Smooth muscle cell (in vitro differentiated cells): ENCODE data around the gene MATCAP1. TPM values are rescaled to one million over a fixed set of nuclear protein-coding genes. Genes with fewer than 3 reads are reported as not detected.

Experiments
- DNase-seq: peaks from one replicate; lab custom pipeline; 2025; ENCODE audit not compliant: unreplicated experiment; lab: John Stamatoyannopoulos, UW
- H2AFZ ChIP-seq: fragments of 200-600 bp; sonication (generic); 2 replicates; pipeline ENCODE4 v1.6.0; 2016; ENCODE audit warnings: antibody characterized with exemption, low read depth, mild to moderate bottlenecking
- H3F3A ChIP-seq: fragments of 200-600 bp; sonication (generic); 2 replicates; pipeline ENCODE4 v1.6.0; 2017; ENCODE audit warnings: antibody characterized with exemption, low read depth
- H3K27ac ChIP-seq: fragments of 200-600 bp; sonication (generic); 2 replicates; pipeline ENCODE4 v1.5.1; 2016; ENCODE audit warnings: low read depth, mild to moderate bottlenecking
- H3K27me3 ChIP-seq: fragments of 200-600 bp; sonication (generic); 2 replicates; pipeline ENCODE4 v1.6.1; 2016; ENCODE audit warnings: low read depth, mild to moderate bottlenecking
- H3K36me3 ChIP-seq: fragments of 200-600 bp; sonication (generic); 2 replicates; pipeline ENCODE4 v1.5.1; 2016; ENCODE audit warnings: low read depth
- H3K4me1 ChIP-seq: fragments of 200-600 bp; sonication (generic); 2 replicates; pipeline ENCODE4 v1.5.1; 2016; ENCODE audit warnings: low read depth
- H3K4me2 ChIP-seq: fragments of 200-600 bp; sonication (generic); 2 replicates; pipeline ENCODE4 v1.6.0; 2016; ENCODE audit warnings: mild to moderate bottlenecking
- H3K4me3 ChIP-seq: fragments of 200-600 bp; sonication (generic); 2 replicates; pipeline ENCODE4 v1.5.1; 2016; ENCODE audit warnings: mild to moderate bottlenecking
- H3K79me2 ChIP-seq: fragments of 200-600 bp; sonication (generic); 2 replicates; pipeline ENCODE4 v1.6.0; 2016; ENCODE audit warnings: low read depth, mild to moderate bottlenecking
- H3K9ac ChIP-seq: fragments of 200-600 bp; sonication (generic); 2 replicates; pipeline ENCODE4 v1.6.0; 2016; ENCODE audit warnings: low read depth
- H3K9me3 ChIP-seq: fragments of 200-600 bp; sonication (generic); replicated peaks from 2 replicates; pipeline ENCODE4 v1.5.1; 2016; ENCODE audit warnings: low read depth
- H4K20me1 ChIP-seq: fragments of 200-600 bp; sonication (generic); 2 replicates; pipeline ENCODE4 v1.6.0; 2016; ENCODE audit warnings: low read depth
- CTCF ChIP-seq: fragments of 200-600 bp; sonication (generic); IDR thresholded peaks from 2 replicates; pipeline ENCODE4 v1.5.1; 2017; ENCODE audit warnings: borderline replicate concordance, mild to moderate bottlenecking, antibody characterized with exemption; ENCODE audit not compliant: insufficient read depth, poor library complexity, severe bottlenecking
- WGBS: methylation state at CpG from one replicate; pipeline ENCODE4 v1.1.7; 2016; ENCODE audit warnings: low lambda C conversion rate; 5-methylcytosine and 5-hydroxymethylcytosine counted together
- microRNA counts: library from miRNA; unstranded; fragments of <30 nt; microRNA quantifications from one replicate; lab custom pipeline; 2016
- microRNA-seq: library from miRNA; unstranded; fragments of <30 nt; microRNA quantifications from one replicate; pipeline ENCODE4, GENCODE V29; 2016; ENCODE audit warnings: borderline number of aligned reads
- polyA plus RNA-seq: library from polyadenylated mRNA; unstranded; fragments of >200 nt; fragmentation: Nextera tagmentation; extraction: Ambion mirVana; gene quantifications from 2 replicates; pipeline ENCODE4 v1.2.1, GENCODE V29; 2016
- small RNA-seq: library from RNA; depleted of rRNA; stranded (forward); fragments of <200 nt; gene quantifications from one replicate; pipeline ENCODE3, GENCODE V24; 2014
- total RNA-seq: library from RNA; depleted of rRNA; stranded (reverse); fragments of >200 nt; gene quantifications from 2 replicates; pipeline ENCODE4 v1.2.3, GENCODE V29; 2014

The MATCAP1 gene
- total and polyA plus RNA-seq, 2 experiments from 2014 or later, result 24.0 to 24.7 TPM

DNA sequence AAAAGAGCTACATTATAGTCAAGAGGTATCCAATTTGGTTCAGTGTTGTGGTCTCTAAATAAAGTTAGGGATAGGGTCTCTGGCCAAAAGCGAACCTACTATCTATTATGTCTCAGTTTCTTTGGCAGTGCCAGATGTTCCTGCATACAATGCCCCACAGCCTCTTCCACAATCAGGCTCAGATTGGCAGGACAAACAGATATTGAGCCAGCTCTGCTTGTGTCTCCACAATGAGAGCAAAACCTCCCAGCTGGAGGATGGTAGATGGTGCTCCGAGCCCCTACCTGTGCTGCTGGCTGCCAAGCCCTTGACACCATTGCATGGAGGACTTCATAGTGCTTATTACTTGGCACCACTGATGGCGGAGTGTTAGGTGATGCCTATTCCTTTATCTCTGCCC lies 54.3 kb downstream of the MATCAP1 start:
- Histone ChIP-seq H3F3A (no peaks in the 10 kb centered on the region), H3K4me2 (no peak overlapping the region), H3K79me2 (no peaks in the 10 kb centered on the region), H3K4me1 (no peaks in the 10 kb centered on the region), H3K4me3 (no peak overlapping the region), H3K36me3 (peaks cover 10% of the 10 kb centered on the region), H4K20me1 (no peaks in the 10 kb centered on the region), H3K9ac (no peak overlapping the region), H3K27ac (no peak overlapping the region), H3K9me3 (no peaks in the 10 kb centered on the region), H2AFZ (no peak overlapping the region), H3K27me3 (no peaks in the 10 kb centered on the region)
- 96% methylated on average over 3 of the region's 3 CpGs for WGBS
- TF ChIP-seq CTCF, result no peak
- no peak for DNase-seq

DNA sequence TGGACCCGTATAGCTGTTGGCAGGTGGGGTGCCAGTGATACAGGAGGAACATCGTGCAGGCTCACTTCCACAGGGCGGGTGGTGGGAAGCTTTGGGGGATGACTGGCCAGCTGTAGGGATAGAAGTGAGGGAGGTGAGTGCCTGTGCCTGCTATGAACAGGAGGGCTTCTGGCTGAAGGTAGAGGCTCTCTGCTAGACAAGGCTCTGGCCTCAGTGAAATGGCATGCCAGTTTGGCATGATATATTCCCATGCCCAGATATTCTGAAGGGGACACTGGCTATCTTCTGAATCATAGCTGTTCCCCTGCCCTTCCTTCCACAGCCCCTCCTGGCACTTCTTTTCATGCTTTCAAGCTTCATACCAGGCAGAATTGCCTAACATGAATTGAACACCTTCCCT lies 54.9 kb downstream of the MATCAP1 start:
- no peaks in the 10 kb centered on the region for H4K20me1 ChIP-seq
- 100% methylated on average over 3 of the region's 3 CpGs for WGBS
- no peak overlapping the region for H3K9ac ChIP-seq
- no peak overlapping the region for H3K4me2 ChIP-seq
- no peak for DNase-seq
- no peak overlapping the region for H3K27ac ChIP-seq
- no peaks in the 10 kb centered on the region for H3K79me2 ChIP-seq
- H3K9me3 ChIP-seq, result no peaks in the 10 kb centered on the region
- H3K27me3 ChIP-seq, result no peaks in the 10 kb centered on the region
- no peak overlapping the region for H3K4me3 ChIP-seq
- no peak for TF ChIP-seq CTCF
- H3K36me3 ChIP-seq, result peaks cover 8% of the 10 kb centered on the region
- H3K4me1 ChIP-seq, result no peaks in the 10 kb centered on the region
- H2AFZ ChIP-seq, result no peak overlapping the region
- no peaks in the 10 kb centered on the region for H3F3A ChIP-seq

DNA sequence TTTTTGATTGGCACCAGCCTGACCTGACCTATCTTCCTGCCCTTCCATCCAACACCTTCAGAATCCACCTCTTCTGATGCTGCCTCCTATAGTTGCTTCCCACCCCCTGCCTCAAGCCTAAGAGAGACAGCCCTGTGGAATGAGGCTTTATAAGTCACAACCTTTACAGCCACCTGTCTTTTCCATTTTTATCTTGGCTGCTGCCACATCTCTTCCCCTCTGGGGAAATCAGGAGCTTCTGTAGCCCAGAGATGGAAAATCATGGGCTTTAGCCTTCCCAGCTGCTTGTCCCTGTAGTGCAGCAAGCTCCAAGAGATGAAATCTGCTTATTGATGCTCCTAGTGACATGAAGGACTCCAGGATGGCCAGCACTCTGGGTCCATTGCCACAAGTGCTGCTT lies 55.3 kb downstream of the MATCAP1 start:
- Histone ChIP-seq H3F3A (no peaks in the 10 kb centered on the region), H2AFZ (no peak overlapping the region), H3K4me2 (no peak overlapping the region), H3K4me1 (no peaks in the 10 kb centered on the region), H3K27ac (no peak overlapping the region), H3K27me3 (no peaks in the 10 kb centered on the region), H3K4me3 (no peak overlapping the region), H3K9ac (no peak overlapping the region), H3K79me2 (no peaks in the 10 kb centered on the region), H3K36me3 (peaks cover 13% of the 10 kb centered on the region), H4K20me1 (peaks cover 4% of the 10 kb centered on the region), H3K9me3 (no peaks in the 10 kb centered on the region)
- TF ChIP-seq CTCF, result no peak
- no peak for DNase-seq

MicroRNAs encoded within 50 kb of the gene (microRNA counts, 767-probe panel; counts per million panel counts)
- 183 counts per million for microRNA hsa-miR-328 (lab: Ali Mortazavi, UCI)

Small RNA genes lying within 50 kb of the gene (microRNA-seq; reads per million reads assigned to microRNA genes)
- 347 reads per million, percentile 70 among the genes with 10 or more reads in this experiment for gene MIR328

Small RNA genes lying within 50 kb of the gene (small RNA-seq; reads per million reads assigned to genes)
- 2.3 reads per million, percentile 47 among the genes with 10 or more reads in this experiment for gene MIR328

Other genes with a start within 250 kb of the MATCAP1 start
- 114 and 141 TPM in 2 replicates for gene CIAO2B, start 249.6 kb downstream of the MATCAP1 start, total RNA-seq
- 173 and 176 TPM in 2 replicates for gene CIAO2B, start 249.6 kb downstream of the MATCAP1 start, polyA plus RNA-seq
- gene CES2, start 248.4 kb downstream of the MATCAP1 start, total RNA-seq, result 12.1 and 15.7 TPM in 2 replicates
- 26.9 and 34.3 TPM in 2 replicates for gene CES2, start 248.4 kb downstream of the MATCAP1 start, polyA plus RNA-seq
- 0.18 TPM in 1 of 2 replicates, not detected in the other for gene CES3, start 222.7 kb downstream of the MATCAP1 start, total RNA-seq
- 0.22 and 1.2 TPM in 2 replicates for gene CES3, start 222.7 kb downstream of the MATCAP1 start, polyA plus RNA-seq
- gene CES4A, start 195.4 kb downstream of the MATCAP1 start, total RNA-seq, result 0.63 and 1.6 TPM in 2 replicates
- gene CES4A, start 195.4 kb downstream of the MATCAP1 start, polyA plus RNA-seq, result 0.93 and 2.3 TPM in 2 replicates
- 41.1 and 53.9 TPM in 2 replicates for gene CBFB, start 154.8 kb downstream of the MATCAP1 start, total RNA-seq
- 40.2 and 50.9 TPM in 2 replicates for gene CBFB, start 154.8 kb downstream of the MATCAP1 start, polyA plus RNA-seq
- 15.5 and 30.2 TPM in 2 replicates for gene PHAF1, start 74.0 kb downstream of the MATCAP1 start, total RNA-seq
- 15.5 and 24.5 TPM in 2 replicates for gene PHAF1, start 74.0 kb downstream of the MATCAP1 start, polyA plus RNA-seq
- gene B3GNT9, start 33.0 kb downstream of the MATCAP1 start, total RNA-seq, result 29.9 and 30.7 TPM in 2 replicates
- 35.5 and 39.3 TPM in 2 replicates for gene B3GNT9, start 33.0 kb downstream of the MATCAP1 start, polyA plus RNA-seq
- 11.8 and 12.5 TPM in 2 replicates for gene TRADD, start 24.1 kb downstream of the MATCAP1 start, total RNA-seq
- 27.2 and 35.4 TPM in 2 replicates for gene TRADD, start 24.1 kb downstream of the MATCAP1 start, polyA plus RNA-seq
- 1.9 and 7.7 TPM in 2 replicates for gene FBXL8, start 24.0 kb downstream of the MATCAP1 start, total RNA-seq
- gene FBXL8, start 24.0 kb downstream of the MATCAP1 start, polyA plus RNA-seq, result 12.0 and 13.5 TPM in 2 replicates
- 2.9 and 6.1 TPM in 2 replicates for gene HSF4, start 19.2 kb downstream of the MATCAP1 start, total RNA-seq
- gene HSF4, start 19.2 kb downstream of the MATCAP1 start, polyA plus RNA-seq, result 2.9 and 3.9 TPM in 2 replicates
- gene NOL3, start 13.4 kb downstream of the MATCAP1 start, total RNA-seq, result 13.9 and 33.0 TPM in 2 replicates
- 36.4 and 47.8 TPM in 2 replicates for gene NOL3, start 13.4 kb downstream of the MATCAP1 start, polyA plus RNA-seq
- gene EXOC3L1, start 6.2 kb upstream of the MATCAP1 start, total RNA-seq, result not detected in 2 replicates
- 0.51 and 0.84 TPM in 2 replicates for gene EXOC3L1, start 6.2 kb upstream of the MATCAP1 start, polyA plus RNA-seq
- gene E2F4, start 8.2 kb upstream of the MATCAP1 start, total RNA-seq, result 50.1 and 53.8 TPM in 2 replicates
- gene E2F4, start 8.2 kb upstream of the MATCAP1 start, polyA plus RNA-seq, result 49.9 and 60.9 TPM in 2 replicates
- 3.8 and 6.7 TPM in 2 replicates for gene ELMO3, start 15.2 kb upstream of the MATCAP1 start, total RNA-seq
- 2.2 and 7.8 TPM in 2 replicates for gene ELMO3, start 15.2 kb upstream of the MATCAP1 start, polyA plus RNA-seq
- gene TMEM208, start 43.2 kb upstream of the MATCAP1 start, total RNA-seq, result 45.4 and 56.9 TPM in 2 replicates
- gene TMEM208, start 43.2 kb upstream of the MATCAP1 start, polyA plus RNA-seq, result 156 and 171 TPM in 2 replicates
- 7.2 and 16.0 TPM in 2 replicates for gene FHOD1, start 63.5 kb upstream of the MATCAP1 start, total RNA-seq
- 23.3 and 30.5 TPM in 2 replicates for gene FHOD1, start 63.5 kb upstream of the MATCAP1 start, polyA plus RNA-seq
- 2.1 and 3.8 TPM in 2 replicates for gene SLC9A5, start 65.0 kb upstream of the MATCAP1 start, total RNA-seq
- gene SLC9A5, start 65.0 kb upstream of the MATCAP1 start, polyA plus RNA-seq, result 6.9 and 9.1 TPM in 2 replicates
- 3.9 and 27.0 TPM in 2 replicates for gene PLEKHG4, start 95.6 kb upstream of the MATCAP1 start, total RNA-seq
- gene PLEKHG4, start 95.6 kb upstream of the MATCAP1 start, polyA plus RNA-seq, result 2.7 and 9.9 TPM in 2 replicates
- 0.04 TPM in 1 of 2 replicates, not detected in the other for gene KCTD19, start 142.8 kb upstream of the MATCAP1 start, total RNA-seq
- 0.49 and 0.59 TPM in 2 replicates for gene KCTD19, start 142.8 kb upstream of the MATCAP1 start, polyA plus RNA-seq
- not detected in 2 replicates for gene LRRC36, start 142.9 kb upstream of the MATCAP1 start, total RNA-seq
- gene LRRC36, start 142.9 kb upstream of the MATCAP1 start, polyA plus RNA-seq, result 0.24 TPM in 1 of 2 replicates, not detected in the other
- gene TPPP3, start 209.5 kb upstream of the MATCAP1 start, total RNA-seq, result 1.9 TPM in 2 replicates
- gene TPPP3, start 209.5 kb upstream of the MATCAP1 start, polyA plus RNA-seq, result 1.3 and 2.7 TPM in 2 replicates
- 7.1 and 7.9 TPM in 2 replicates for gene ZDHHC1, start 232.5 kb upstream of the MATCAP1 start, total RNA-seq
- 14.2 and 15.7 TPM in 2 replicates for gene ZDHHC1, start 232.5 kb upstream of the MATCAP1 start, polyA plus RNA-seq
- gene HSD11B2, start 247.2 kb upstream of the MATCAP1 start, total RNA-seq, result not detected in 2 replicates
- not detected in 2 replicates for gene HSD11B2, start 247.2 kb upstream of the MATCAP1 start, polyA plus RNA-seq